HG02642 (cell line): Measurements from ENCODE around the gene C7orf25.
"Not testable (repeated sequence)": the region's sequence is repeated elsewhere in the genome, so short reads cannot be mapped to it uniquely, and the experiment has no call there.

Experiments used
- ATAC-seq: cut with Tn5 transposase; IDR thresholded peaks from one replicate; pipeline ENCODE4 v1.9.1; 2021; ENCODE audit warnings: mild to moderate bottlenecking; ENCODE audit not compliant: unreplicated experiment, poor library complexity

Gene C7orf25

GRCh38 chr7:42930889-42931288, 19.0 kb upstream of the C7orf25 start:
- no peak for ATAC-seq

GRCh38 chr7:42929449-42929848, 17.6 kb upstream of the C7orf25 start:
- ATAC-seq = no peak

- no peak for ATAC-seq
Measured at GRCh38 chr7:42928754-42929153, 16.9 kb upstream of the C7orf25 start.

GRCh38 chr7:42926204-42926603, 14.3 kb upstream of the C7orf25 start:
- no peak for ATAC-seq

- ATAC-seq = no peak
Measured at GRCh38 chr7:42925630-42926029, 13.8 kb upstream of the C7orf25 start.

- no peak for ATAC-seq
Measured at GRCh38 chr7:42924223-42924838, 12.5 kb upstream of the C7orf25 start.

DNA sequence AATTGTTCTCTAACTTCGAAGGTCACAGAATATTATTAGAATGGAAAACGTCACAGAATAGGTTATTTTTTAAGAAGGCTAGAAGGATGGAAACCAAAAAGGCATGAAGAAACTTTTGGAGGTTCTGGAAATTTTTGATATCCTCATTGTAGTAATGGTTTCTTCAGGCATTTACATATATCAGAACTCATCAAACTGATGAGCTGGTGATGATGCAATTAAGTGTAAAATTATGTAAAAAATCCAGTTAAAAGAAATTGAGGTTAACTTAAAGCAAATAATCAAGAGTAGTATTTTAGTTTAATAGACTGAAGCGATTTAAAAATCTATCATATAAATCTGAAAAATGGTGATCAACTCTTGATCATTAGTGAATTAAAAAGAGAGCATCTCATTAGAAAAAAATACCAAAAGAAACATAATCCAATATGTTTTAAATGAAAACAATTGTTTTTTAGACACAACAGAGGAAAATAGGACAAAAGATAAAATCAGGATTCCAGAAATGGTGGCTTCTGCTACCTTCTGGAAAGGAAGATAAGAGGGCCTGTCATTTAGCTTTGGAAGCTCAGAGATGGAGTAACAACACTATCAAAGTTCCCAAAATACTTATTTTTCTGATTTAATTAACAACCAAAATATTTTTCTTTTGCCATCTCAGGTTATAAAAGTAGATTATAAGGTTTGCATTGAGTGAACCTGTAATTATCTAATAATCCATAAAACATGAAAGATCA, 10.3 kb upstream of the C7orf25 start:
- ATAC-seq = no peak

DNA sequence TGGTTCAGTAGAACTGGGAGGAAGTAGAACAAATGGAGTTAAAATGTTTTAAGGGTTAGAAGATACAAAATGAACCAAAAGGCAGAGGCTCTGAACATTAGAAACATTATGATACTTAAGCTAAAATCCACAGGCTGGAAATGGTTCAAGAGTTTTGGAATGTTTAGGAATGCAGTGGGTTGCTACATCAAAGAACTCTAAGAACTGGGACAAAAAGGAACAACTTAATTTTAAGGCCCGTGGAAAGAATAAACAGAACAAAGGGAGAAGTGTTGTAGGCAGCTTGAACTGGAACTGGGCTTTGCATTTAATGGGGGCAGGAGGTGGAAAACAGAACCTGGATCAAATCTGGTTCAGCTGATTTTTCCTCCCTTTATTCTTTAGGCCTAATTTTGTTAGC, 3.5 kb upstream of the C7orf25 start:
- no peak for ATAC-seq

DNA sequence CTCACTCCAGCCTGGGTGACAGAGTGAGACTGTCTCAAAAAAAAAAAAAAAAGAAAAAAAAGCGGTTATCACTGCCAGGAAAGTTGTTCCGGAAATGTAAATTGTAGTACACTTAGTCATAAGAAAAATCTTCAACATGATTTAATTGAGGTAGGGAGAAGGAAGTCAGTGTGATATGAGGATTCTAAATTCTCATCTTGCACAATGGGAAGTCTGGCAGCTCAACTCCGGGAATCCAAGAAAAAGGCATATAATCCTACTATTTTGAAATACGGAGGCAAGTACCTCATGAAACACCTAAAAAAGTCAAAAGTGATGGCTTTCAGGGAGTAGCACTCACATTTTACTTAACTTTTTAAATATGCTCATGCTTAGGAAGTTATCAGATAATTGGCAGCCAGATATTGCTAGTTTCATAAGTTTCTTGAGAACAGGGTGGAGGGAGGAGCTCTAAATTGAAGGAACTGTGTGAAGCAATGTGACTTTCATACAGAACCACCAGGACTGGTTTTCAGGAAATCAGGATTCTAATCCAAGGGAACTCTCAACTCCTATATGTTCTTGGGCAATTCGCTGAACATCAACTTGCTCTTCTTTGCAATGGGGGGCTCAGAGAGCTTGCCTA, 2.7 kb upstream of the C7orf25 start:
- ATAC-seq = no peak

GRCh38 chr7:42914009-42914408, 2.1 kb upstream of the C7orf25 start:
- no peak for ATAC-seq

DNA sequence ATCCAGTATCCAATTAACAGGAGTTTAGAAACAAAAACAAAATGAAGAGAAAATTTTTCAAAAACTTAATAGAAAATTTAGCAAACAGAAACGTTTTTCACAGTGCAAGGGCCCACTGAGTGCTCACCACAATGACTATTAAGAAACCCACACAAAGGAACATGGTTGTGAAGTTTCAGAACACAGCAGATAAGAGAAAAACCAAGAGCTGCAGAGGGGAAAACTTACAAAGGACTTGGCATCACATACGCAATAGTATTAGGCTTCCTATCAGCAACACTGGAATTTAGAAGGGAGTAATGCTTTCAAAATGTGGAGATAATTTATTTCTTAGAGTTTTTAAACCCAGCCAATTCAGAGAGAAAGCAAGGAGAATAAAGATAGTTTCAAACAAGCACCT, 1.7 kb upstream of the C7orf25 start:
- ATAC-seq = no peak

DNA sequence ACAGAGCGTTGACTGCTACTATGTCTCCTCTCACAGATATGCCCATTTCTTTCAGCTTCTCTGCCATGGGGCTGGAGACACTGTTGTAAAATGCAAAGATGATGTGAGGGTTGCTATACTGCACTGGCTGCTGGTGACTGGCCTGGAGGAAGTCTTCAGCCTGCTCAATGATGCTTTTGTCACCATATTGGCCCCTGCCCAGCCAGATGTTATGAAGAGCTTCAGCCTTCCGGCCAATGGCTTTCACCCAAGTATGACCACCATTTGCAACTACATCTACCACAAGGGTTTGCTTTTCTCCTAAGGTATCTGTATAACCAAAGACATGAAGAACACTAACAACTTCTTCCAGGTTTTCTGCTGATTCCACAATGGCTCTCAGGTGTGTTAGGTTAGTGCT, 1.6 kb downstream of the C7orf25 start:
- no peak for ATAC-seq

- ATAC-seq = no peak
Measured at GRCh38 chr7:42907316-42907715, 4.6 kb downstream of the C7orf25 start.

DNA sequence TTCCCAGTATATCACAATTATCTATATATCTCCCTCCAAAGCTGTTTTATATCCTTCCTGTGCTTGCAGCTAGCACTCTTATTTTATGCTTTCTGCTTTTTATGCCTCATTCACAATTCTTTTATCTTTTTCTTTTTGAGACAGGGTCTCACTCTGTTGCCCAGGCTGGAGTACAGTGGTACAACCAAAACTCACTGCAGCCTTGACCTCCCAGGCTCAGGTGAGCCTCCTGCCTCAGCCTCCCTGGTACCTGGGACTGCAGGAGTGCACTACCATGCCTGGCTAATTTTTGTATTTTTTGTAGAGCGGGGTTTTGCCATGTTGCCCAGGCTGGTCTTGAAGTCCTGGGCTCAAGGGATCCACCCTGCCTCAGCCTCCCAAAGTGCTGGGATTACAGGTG, 5.7 kb downstream of the C7orf25 start:
- no peak for ATAC-seq

GRCh38 chr7:42902331-42902730, 9.5 kb downstream of the C7orf25 start:
- no peak for ATAC-seq

DNA sequence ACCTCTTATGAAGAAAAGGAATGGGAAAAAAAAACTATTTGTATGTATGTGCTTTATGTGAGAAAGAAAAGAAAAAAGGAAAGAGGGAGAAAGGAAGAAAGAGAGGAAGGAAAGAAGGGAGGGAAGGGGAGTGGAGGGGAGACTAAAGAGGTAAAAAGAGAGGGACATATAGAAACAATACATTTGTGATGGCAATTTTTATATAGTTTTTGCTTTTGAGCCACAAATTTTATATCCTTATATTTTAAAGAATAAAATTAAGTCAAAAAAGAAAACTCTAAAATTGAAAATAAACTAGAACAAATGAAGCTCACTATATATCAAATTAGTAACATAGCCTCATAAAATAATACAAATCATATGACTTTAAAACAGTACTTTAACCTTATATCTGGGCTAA, 11.0 kb downstream of the C7orf25 start:
- ATAC-seq = no peak

GRCh38 chr7:42893346-42894240, 18.3 kb downstream of the C7orf25 start:
- ATAC-seq = no peak

DNA sequence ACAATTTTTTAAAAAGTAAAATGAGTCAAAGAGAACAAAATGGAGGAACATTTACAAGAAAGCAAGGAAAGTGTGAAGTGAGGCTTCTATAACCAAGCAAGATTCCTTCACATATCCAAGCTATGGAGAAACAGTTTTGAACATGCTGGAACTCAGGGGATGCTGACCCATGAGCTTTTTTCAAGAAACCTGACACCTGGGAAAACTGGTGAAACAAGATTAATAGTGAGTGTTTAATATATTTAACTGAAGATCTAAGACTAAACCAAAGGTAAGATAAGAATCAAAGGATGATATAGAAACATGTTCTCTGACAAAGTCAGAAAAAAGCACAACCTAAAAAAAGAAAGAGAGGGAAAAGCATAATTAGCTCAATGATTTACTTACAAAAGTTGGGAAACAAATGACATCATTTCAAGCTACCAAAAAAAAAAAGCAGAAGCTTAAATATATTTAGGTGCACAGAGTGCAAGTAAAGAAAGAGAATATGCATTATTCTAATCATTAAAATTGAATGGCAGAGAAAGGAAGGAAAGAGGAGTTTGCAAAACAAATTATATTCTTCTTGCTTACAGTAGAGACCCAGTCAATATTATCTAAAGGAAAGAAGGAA, 24.9 kb downstream of the C7orf25 start:
- ATAC-seq = no peak

DNA sequence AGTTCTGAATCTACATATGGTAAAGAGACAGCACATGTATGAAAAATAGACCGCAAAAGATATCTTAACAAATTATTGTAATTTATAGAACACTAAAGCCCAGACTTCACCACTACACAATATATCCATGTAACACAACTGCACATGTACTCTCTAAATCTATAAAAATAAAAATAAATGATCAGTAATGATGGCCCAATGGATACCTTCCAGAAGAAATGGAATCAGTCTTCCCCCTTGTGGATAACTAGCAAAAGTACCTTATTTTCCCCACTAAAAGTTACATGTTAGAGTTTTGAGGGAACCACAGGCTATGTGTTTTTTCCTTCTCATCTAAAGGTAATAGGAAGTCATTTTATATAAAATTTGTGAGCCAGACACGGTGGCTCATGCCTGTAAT, 25.7 kb downstream of the C7orf25 start:
- ATAC-seq = no peak

- not testable (repeated sequence) for ATAC-seq
Measured at GRCh38 chr7:42885183-42885582, 26.7 kb downstream of the C7orf25 start.
